Breast epithelium (tissue), 3 donors: ENCODE data around the gene PDE4D.

ENCODE experiments used
- POLR2AphosphoS5 ChIP-seq, 3 donors: sonication (generic); formaldehyde crosslinking; IDR thresholded peaks; one replicate each; pipeline ENCODE4 v1.6.1; 2017; ENCODE audit warnings: antibody characterized with exemption in 3 of 3
- TF ChIP-seq, protein P1 (sequence below), 3 donors: fragments of 450-650 bp; IDR thresholded peaks; one replicate each; pipeline ENCODE4 v1.5.1; 2016 to 2017; ENCODE audit warnings: antibody characterized with exemption in 3 of 3, mild to moderate bottlenecking in 3 of 3, moderate library complexity in 3 of 3

- TF ChIP-seq, protein P1, sequence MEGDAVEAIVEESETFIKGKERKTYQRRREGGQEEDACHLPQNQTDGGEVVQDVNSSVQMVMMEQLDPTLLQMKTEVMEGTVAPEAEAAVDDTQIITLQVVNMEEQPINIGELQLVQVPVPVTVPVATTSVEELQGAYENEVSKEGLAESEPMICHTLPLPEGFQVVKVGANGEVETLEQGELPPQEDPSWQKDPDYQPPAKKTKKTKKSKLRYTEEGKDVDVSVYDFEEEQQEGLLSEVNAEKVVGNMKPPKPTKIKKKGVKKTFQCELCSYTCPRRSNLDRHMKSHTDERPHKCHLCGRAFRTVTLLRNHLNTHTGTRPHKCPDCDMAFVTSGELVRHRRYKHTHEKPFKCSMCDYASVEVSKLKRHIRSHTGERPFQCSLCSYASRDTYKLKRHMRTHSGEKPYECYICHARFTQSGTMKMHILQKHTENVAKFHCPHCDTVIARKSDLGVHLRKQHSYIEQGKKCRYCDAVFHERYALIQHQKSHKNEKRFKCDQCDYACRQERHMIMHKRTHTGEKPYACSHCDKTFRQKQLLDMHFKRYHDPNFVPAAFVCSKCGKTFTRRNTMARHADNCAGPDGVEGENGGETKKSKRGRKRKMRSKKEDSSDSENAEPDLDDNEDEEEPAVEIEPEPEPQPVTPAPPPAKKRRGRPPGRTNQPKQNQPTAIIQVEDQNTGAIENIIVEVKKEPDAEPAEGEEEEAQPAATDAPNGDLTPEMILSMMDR (IDR thresholded peaks at IDR 0.05), result no peak
- TF ChIP-seq POLR2AphosphoS5 (IDR thresholded peaks at IDR 0.05), result no peak
These were observed 925.8 kb downstream of the PDE4D start for GRCh38 chr5:58967597-58968281.
